H9 (cell line): ENCODE measurements around the gene MAS1. TPM values are rescaled to one million over a fixed set of nuclear protein-coding genes. Genes with fewer than 3 reads are reported as not detected.

ENCODE experiments used
- DNase-seq: peaks from one replicate; pipeline ENCODE4 v3.0.0-alpha.2; 2017
- H2AFZ ChIP-seq: one replicate; pipeline ENCODE4 v1.6.1; 2013; ENCODE audit warnings: mild to moderate bottlenecking, low read length, control low read depth, moderate library complexity
- H2AK5ac ChIP-seq: 2 replicates; pipeline ENCODE4 v1.6.1; 2013; ENCODE audit warnings: low read length, control low read depth, mixed read lengths; ENCODE audit not compliant: insufficient read length
- H2BK120ac ChIP-seq: one replicate; pipeline ENCODE4 v1.6.1; 2013; ENCODE audit warnings: low read depth, mild to moderate bottlenecking, low read length, control low read depth, inconsistent platforms; ENCODE audit not compliant: poor library complexity, severe bottlenecking
- H2BK12ac ChIP-seq: 2 replicates; pipeline ENCODE4 v1.6.1; 2013; ENCODE audit warnings: low read length, control low read depth, mixed read lengths, low read depth; ENCODE audit not compliant: insufficient read length
- H2BK15ac ChIP-seq: 2 replicates; pipeline ENCODE4 v1.6.1; 2013; ENCODE audit warnings: low read depth, low read length, control low read depth
- H2BK20ac ChIP-seq: one replicate; pipeline ENCODE4 v1.6.1; 2013; ENCODE audit warnings: low read depth, mild to moderate bottlenecking, low read length, control low read depth, inconsistent platforms; ENCODE audit not compliant: poor library complexity, severe bottlenecking
- H2BK5ac ChIP-seq: 2 replicates; pipeline ENCODE4 v1.6.1; 2013; ENCODE audit warnings: low read length, control low read depth, mixed read lengths; ENCODE audit not compliant: insufficient read length
- H3K14ac ChIP-seq: 2 replicates; pipeline ENCODE4 v1.6.1; 2013; ENCODE audit warnings: low read length, control low read depth; ENCODE audit not compliant: insufficient read depth
- H3K18ac ChIP-seq: 2 replicates; pipeline ENCODE4 v1.6.1; 2013; ENCODE audit warnings: low read depth, mild to moderate bottlenecking, mixed read lengths, low read length, control low read depth; ENCODE audit not compliant: insufficient read length
- H3K23ac ChIP-seq: 2 replicates; pipeline ENCODE4 v1.6.1; 2013; ENCODE audit warnings: low read length, control low read depth, mixed read lengths, low read depth; ENCODE audit not compliant: insufficient read length
- H3K23me2 ChIP-seq: 2 replicates; pipeline ENCODE4 v1.6.1; 2013; ENCODE audit warnings: low read depth, mild to moderate bottlenecking, mixed read lengths, low read length, control low read depth; ENCODE audit not compliant: insufficient read length, poor library complexity, severe bottlenecking
- H3K27ac ChIP-seq: 2 replicates; pipeline ENCODE4 v1.5.1; 2013; ENCODE audit warnings: low read length, control low read depth, mixed read lengths, low read depth; ENCODE audit not compliant: insufficient read length
- H3K27me3 ChIP-seq: 2 replicates; pipeline ENCODE4 v1.6.1; 2013; ENCODE audit warnings: low read length, control low read depth, inconsistent platforms; ENCODE audit not compliant: insufficient read depth
- H3K4ac ChIP-seq: 2 replicates; pipeline ENCODE4 v1.6.1; 2013; ENCODE audit warnings: low read depth, mild to moderate bottlenecking, control low read depth, inconsistent platforms, low read length, moderate library complexity
- H3K4me1 ChIP-seq: 2 replicates; pipeline ENCODE4 v1.6.1; 2013; ENCODE audit warnings: low read length, control low read depth, inconsistent platforms; ENCODE audit not compliant: insufficient read depth
- H3K4me2 ChIP-seq: 2 replicates; pipeline ENCODE4 v1.6.1; 2013; ENCODE audit warnings: low read length, control low read depth, mixed read lengths; ENCODE audit not compliant: insufficient read length, insufficient read depth
- H3K56ac ChIP-seq: 2 replicates; pipeline ENCODE4 v1.6.1; 2013; ENCODE audit warnings: low read depth, mild to moderate bottlenecking, mixed read lengths, low read length, control low read depth; ENCODE audit not compliant: insufficient read length
- H3K79me1 ChIP-seq: 2 replicates; pipeline ENCODE4 v1.6.1; 2013; ENCODE audit warnings: low read depth, mild to moderate bottlenecking, moderate library complexity, low read length, control low read depth, inconsistent platforms; ENCODE audit not compliant: insufficient read depth, poor library complexity, severe bottlenecking
- H3K79me2 ChIP-seq: 2 replicates; pipeline ENCODE4 v1.6.1; 2013; ENCODE audit warnings: low read length, control low read depth, inconsistent platforms; ENCODE audit not compliant: insufficient read depth
- H3K9ac ChIP-seq: 2 replicates; pipeline ENCODE4 v1.6.1; 2013; ENCODE audit warnings: low read length, control low read depth, mixed read lengths; ENCODE audit not compliant: insufficient read length; ENCODE audit errors: extremely low read depth
- H3K9me3 ChIP-seq: one replicate; pipeline ENCODE4 v1.6.1; 2013; ENCODE audit warnings: low read depth, low read length, inconsistent platforms; ENCODE audit not compliant: control insufficient read depth
- H3T11ph ChIP-seq: one replicate; pipeline ENCODE4 v1.6.1; 2013; ENCODE audit warnings: mild to moderate bottlenecking, low read length, control low read depth, inconsistent platforms
- H4K20me1 ChIP-seq: one replicate; pipeline ENCODE4 v1.6.1; 2013; ENCODE audit not compliant: control insufficient read depth, insufficient read length, insufficient read depth
- H4K5ac ChIP-seq: 2 replicates; pipeline ENCODE4 v1.6.1; 2013; ENCODE audit warnings: low read depth, mild to moderate bottlenecking, mixed read lengths, low read length, control low read depth; ENCODE audit not compliant: insufficient read length
- H4K8ac ChIP-seq: replicated peaks from 2 replicates; pipeline ENCODE4 v1.6.1; 2013; ENCODE audit warnings: low read length, control low read depth, mixed read lengths, low read depth; ENCODE audit not compliant: insufficient read length
- H4K91ac ChIP-seq: 2 replicates; pipeline ENCODE4 v1.6.1; 2013; ENCODE audit warnings: low read depth, mild to moderate bottlenecking, moderate library complexity, mixed read lengths, low read length, control low read depth; ENCODE audit not compliant: insufficient read length
- H3K27ac Mint-ChIP-seq, 3 experiments: 2 replicates in 2 of 3; 3 replicates in 1 of 3; pipeline ENCODE4 v1.8.0; 2020 to 2021; ENCODE audit warnings: mixed read lengths in 3 of 3, mild to moderate bottlenecking in 1 of 3, moderate library complexity in 1 of 3
- H3K27me3 Mint-ChIP-seq: 2 replicates; pipeline ENCODE4 v1.8.0; 2021; ENCODE audit warnings: low read depth, mild to moderate bottlenecking, moderate library complexity, mixed read lengths
- H3K36me3 Mint-ChIP-seq, 3 experiments: 2 replicates in 2 of 3; 3 replicates in 1 of 3; pipeline ENCODE4 v1.8.0; 2020 to 2021; ENCODE audit warnings: low read depth in 3 of 3, mixed read lengths in 3 of 3; ENCODE audit not compliant: insufficient read depth in 1 of 3
- H3K4me1 Mint-ChIP-seq, 2 experiments: 2 replicates each; pipeline ENCODE4 v1.8.0; 2020; ENCODE audit warnings: mixed read lengths in 2 of 2
- H3K4me3 Mint-ChIP-seq, 2 experiments: 2 replicates in 1 of 2; 3 replicates in 1 of 2; pipeline ENCODE4 v1.8.0; 2020 to 2021; ENCODE audit warnings: mild to moderate bottlenecking in 2 of 2, mixed read lengths in 2 of 2, moderate library complexity in 1 of 2
- H3K9me3 Mint-ChIP-seq, 2 experiments: 2 replicates in 1 of 2; 3 replicates in 1 of 2; pipeline ENCODE4 v1.8.0; 2020; ENCODE audit warnings: mild to moderate bottlenecking in 2 of 2, mixed read lengths in 2 of 2, moderate library complexity in 1 of 2
- CTCF ChIP-seq: fragments of 200-600 bp; sonication (generic); conservative IDR thresholded peaks from 3 replicates; pipeline ENCODE4 v1.8.0; 2021; ENCODE audit warnings: antibody characterized with exemption, mild to moderate bottlenecking
- WGBS: extraction: QIAGEN DNeasy Blood & Tissue Kit; methylation state at CpG from one replicate; pipeline ENCODE4 v1.1.7; 2013; ENCODE audit warnings: missing lambda C conversion rate, low lambda C conversion rate, mixed read lengths; ENCODE audit not compliant: insufficient read length; ENCODE audit errors: extremely low coverage; 5-methylcytosine and 5-hydroxymethylcytosine counted together
- total RNA-seq: library from RNA; stranded (reverse); gene quantifications from 2 replicates; pipeline ENCODE4 v1.2.1, GENCODE V29; 2021

MAS1 gene
- total RNA-seq, 1 experiment from 2014 or later = 0.02 TPM

- Histone ChIP-seq H3K4me2 (no peak overlapping the region), H2BK12ac (no peak overlapping the region), H3T11ph (no peak overlapping the region), H3K23me2 (no peaks in the 10 kb centered on the region), H4K5ac (no peak overlapping the region), H2BK15ac (no peak overlapping the region), H3K23ac (no peak overlapping the region), H4K91ac (no peak overlapping the region), H4K8ac (no peak overlapping the region), H3K79me2 (no peaks in the 10 kb centered on the region), H2AK5ac (no peak overlapping the region), H4K20me1 (peaks cover 2% of the 10 kb centered on the region), H3K18ac (no peak overlapping the region), H2BK20ac (no peak overlapping the region), H3K27me3 (no peaks in the 10 kb centered on the region), H2AFZ (no peak overlapping the region), H3K56ac (no peak overlapping the region), H3K4ac (no peak overlapping the region), H3K14ac (no peak overlapping the region; the same call in 1 of the 2 replicates), H3K27ac (no peak overlapping the region), H2BK5ac (no peak overlapping the region), H3K9ac (no peak overlapping the region), H2BK120ac (no peak overlapping the region), H3K79me1 (no peaks in the 10 kb centered on the region), H3K4me1 (no peaks in the 10 kb centered on the region), H3K9me3 (no peaks in the 10 kb centered on the region)
- no peak overlapping the region for H3K27ac Mint-ChIP-seq
- no peak for TF ChIP-seq CTCF
- no peak for DNase-seq
- H3K4me3 Mint-ChIP-seq = no peak overlapping the region
- H3K27me3 Mint-ChIP-seq = peaks cover 9% of the 10 kb centered on the region
- H3K9me3 Mint-ChIP-seq = no peaks in the 10 kb centered on the region
- no CpG with 5 or more reads among the region's 9 CpGs for WGBS
- no peaks in the 10 kb centered on the region for H3K36me3 Mint-ChIP-seq
- H3K4me1 Mint-ChIP-seq = no peaks in the 10 kb centered on the region
These were observed 13.7 kb downstream of the MAS1 start for GRCh38 chr6:159904497-159904911.
